HG02571 (cell line): ENCODE results near the gene TM9SF4.

Experiments
- ATAC-seq: cut with Tn5 transposase; IDR thresholded peaks from one replicate; pipeline ENCODE4 v1.9.1; 2021; ENCODE audit warnings: mild to moderate bottlenecking, moderate library complexity; ENCODE audit not compliant: unreplicated experiment

TM9SF4 gene

GRCh38 chr20:32126919-32127318 lies 17.4 kb downstream of the TM9SF4 start:
- no peak for ATAC-seq

GRCh38 chr20:32127347-32127746 lies 17.8 kb downstream of the TM9SF4 start:
- ATAC-seq, result no peak

- ATAC-seq, result no peak
Observed at GRCh38 chr20:32128167-32128566, 18.7 kb downstream of the TM9SF4 start.

GRCh38 chr20:32129863-32130262 lies 20.3 kb downstream of the TM9SF4 start:
- no peak for ATAC-seq

GRCh38 chr20:32130352-32130751 lies 20.8 kb downstream of the TM9SF4 start:
- ATAC-seq, result no peak

GRCh38 chr20:32130965-32131364 lies 21.5 kb downstream of the TM9SF4 start:
- ATAC-seq, result no peak

GRCh38 chr20:32132911-32133549 lies 23.5 kb downstream of the TM9SF4 start:
- peak; percentile 66 for ATAC-seq

- no peak for ATAC-seq
Observed at GRCh38 chr20:32134026-32134425, 24.5 kb downstream of the TM9SF4 start.

- ATAC-seq, result no peak
Observed at GRCh38 chr20:32135983-32136515, 26.5 kb downstream of the TM9SF4 start.

- ATAC-seq, result no peak
Observed at GRCh38 chr20:32138921-32139320, 29.4 kb downstream of the TM9SF4 start.

GRCh38 chr20:32139947-32140346 lies 30.4 kb downstream of the TM9SF4 start:
- no peak for ATAC-seq

- no peak for ATAC-seq
Observed at GRCh38 chr20:32140603-32141002, 31.1 kb downstream of the TM9SF4 start.

GRCh38 chr20:32141465-32141980 lies 32.0 kb downstream of the TM9SF4 start:
- no peak for ATAC-seq

- ATAC-seq, result no peak
Observed at GRCh38 chr20:32142088-32142487, 32.6 kb downstream of the TM9SF4 start.

GRCh38 chr20:32142991-32143390 lies 33.5 kb downstream of the TM9SF4 start:
- no peak for ATAC-seq

- ATAC-seq, result no peak
Observed at GRCh38 chr20:32144898-32145662, 35.6 kb downstream of the TM9SF4 start.

- ATAC-seq, result no peak
Observed at GRCh38 chr20:32149566-32150170, 40.2 kb downstream of the TM9SF4 start.

- ATAC-seq, result no peak
Observed at GRCh38 chr20:32150291-32150848, 40.9 kb downstream of the TM9SF4 start.

- ATAC-seq, result no peak
Observed at GRCh38 chr20:32152421-32153155, 43.1 kb downstream of the TM9SF4 start.

GRCh38 chr20:32153156-32153665 lies 43.7 kb downstream of the TM9SF4 start:
- ATAC-seq, result no peak
